ENCODE measurements around the gene SDCBP2. TPM values are rescaled to one million over a fixed set of nuclear protein-coding genes. Genes with fewer than 3 reads are reported as not detected.
A peak's percentile ranks its signal among the peaks of the same experiment; 100 is the strongest.

Gene SDCBP2
- total and polyA plus RNA-seq, 4 donors: 1.9 to 6.1 (median 4.7) TPM

- TF ChIP-seq, protein P1, sequence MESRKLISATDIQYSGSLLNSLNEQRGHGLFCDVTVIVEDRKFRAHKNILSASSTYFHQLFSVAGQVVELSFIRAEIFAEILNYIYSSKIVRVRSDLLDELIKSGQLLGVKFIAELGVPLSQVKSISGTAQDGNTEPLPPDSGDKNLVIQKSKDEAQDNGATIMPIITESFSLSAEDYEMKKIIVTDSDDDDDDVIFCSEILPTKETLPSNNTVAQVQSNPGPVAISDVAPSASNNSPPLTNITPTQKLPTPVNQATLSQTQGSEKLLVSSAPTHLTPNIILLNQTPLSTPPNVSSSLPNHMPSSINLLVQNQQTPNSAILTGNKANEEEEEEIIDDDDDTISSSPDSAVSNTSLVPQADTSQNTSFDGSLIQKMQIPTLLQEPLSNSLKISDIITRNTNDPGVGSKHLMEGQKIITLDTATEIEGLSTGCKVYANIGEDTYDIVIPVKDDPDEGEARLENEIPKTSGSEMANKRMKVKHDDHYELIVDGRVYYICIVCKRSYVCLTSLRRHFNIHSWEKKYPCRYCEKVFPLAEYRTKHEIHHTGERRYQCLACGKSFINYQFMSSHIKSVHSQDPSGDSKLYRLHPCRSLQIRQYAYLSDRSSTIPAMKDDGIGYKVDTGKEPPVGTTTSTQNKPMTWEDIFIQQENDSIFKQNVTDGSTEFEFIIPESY (IDR thresholded peaks at IDR 0.05): no peak
- TF ChIP-seq RAD21 (IDR thresholded peaks at IDR 0.05) (no peak), FOXA2 (IDR thresholded peaks at IDR 0.05) (no peak)
Observed at GRCh38 chr20:1341561-1342265, 12.8 kb upstream of the SDCBP2 start (continued).

DNA sequence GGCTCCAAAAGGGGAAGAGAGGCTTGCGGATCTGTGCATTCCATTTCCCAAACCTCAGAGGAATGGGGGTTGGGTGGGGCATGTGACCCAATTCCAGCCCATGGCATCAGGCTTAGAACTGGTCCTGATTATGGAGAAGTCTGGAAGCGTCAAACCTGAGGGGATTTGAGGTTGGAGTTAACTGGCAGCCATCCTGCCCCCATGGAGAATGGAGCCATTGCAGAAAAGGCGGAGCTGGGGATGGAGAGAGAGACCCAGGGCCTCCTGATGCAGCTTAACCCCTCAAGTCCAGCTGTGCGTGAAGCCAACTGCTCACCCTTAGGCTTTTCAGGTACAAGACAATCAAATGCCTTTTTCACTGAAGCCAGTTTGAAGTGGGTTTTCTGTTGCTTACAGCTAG, 9.9 kb upstream of the SDCBP2 start:
- DNase-seq (ENCODE audit: low spot score): no peak
- H3K4me1 ChIP-seq (ENCODE audit: control insufficient read depth in 4 of 4, insufficient read depth in 4 of 4, low read length in 3 of 4): peaks cover 4 to 17% (median 11%) of the 10 kb centered on the region in 4 donors
- no peaks in the 10 kb centered on the region for H3K36me3 ChIP-seq (ENCODE audit: control insufficient read depth in 4 of 4, insufficient read depth in 3 of 4, low read depth in 1 of 4, low read length in 3 of 4)
- H3K4me3 ChIP-seq (ENCODE audit: low read depth in 1 of 3, low read length in 3 of 3): no peak overlapping the region
- no peak overlapping the region for H3K27ac ChIP-seq (ENCODE audit: low read depth in 1 of 2, low read length in 2 of 2)
- no peak overlapping the region for H3K9ac ChIP-seq (ENCODE audit: low read depth in 1 of 2, low read length in 2 of 2)
- H3K9me3 ChIP-seq (ENCODE audit: control insufficient read depth in 4 of 4, low read length in 3 of 4): no peaks in the 10 kb centered on the region
- H3K27me3 ChIP-seq (ENCODE audit: control insufficient read depth in 4 of 4, insufficient read depth in 4 of 4, low read length in 3 of 4): no peaks in the 10 kb centered on the region
- WGBS: 94% methylated on average over 4 of the region's 4 CpGs
- TF ChIP-seq RXRA (IDR thresholded peaks at IDR 0.05) (no peak), HNF4A (conservative IDR thresholded peaks at IDR 0.05) (no peak), RAD21 (IDR thresholded peaks at IDR 0.05) (no peak)

- H3K4me3 ChIP-seq (ENCODE audit: low read depth in 1 of 3, low read length in 3 of 3): no peak overlapping the region
- 97% methylated on average over 5 of the region's 5 CpGs for WGBS
- peak; percentile 4 for DNase-seq (ENCODE audit: low spot score)
- H3K27me3 ChIP-seq (ENCODE audit: control insufficient read depth in 4 of 4, insufficient read depth in 4 of 4, low read length in 3 of 4): no peaks in the 10 kb centered on the region
- peaks cover 4 to 17% (median 11%) of the 10 kb centered on the region in 4 donors for H3K4me1 ChIP-seq (ENCODE audit: control insufficient read depth in 4 of 4, insufficient read depth in 4 of 4, low read length in 3 of 4)
- no peak for TF ChIP-seq FOXA1 (IDR thresholded peaks at IDR 0.05)
- TF ChIP-seq ATF3 (IDR thresholded peaks at IDR 0.05): no peak
- TF ChIP-seq, protein P2, sequence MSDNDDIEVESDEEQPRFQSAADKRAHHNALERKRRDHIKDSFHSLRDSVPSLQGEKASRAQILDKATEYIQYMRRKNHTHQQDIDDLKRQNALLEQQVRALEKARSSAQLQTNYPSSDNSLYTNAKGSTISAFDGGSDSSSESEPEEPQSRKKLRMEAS (IDR thresholded peaks at IDR 0.05): no peak
- TF ChIP-seq, protein P1 (IDR thresholded peaks at IDR 0.05): no peak
- TF ChIP-seq GABPA (IDR thresholded peaks at IDR 0.05 in 1 of 2, conservative IDR thresholded peaks at IDR 0.05 in 1 of 2): no peak
- TF ChIP-seq RXRA (IDR thresholded peaks at IDR 0.05): no peak
- TF ChIP-seq JUND (IDR thresholded peaks at IDR 0.05): no peak
- no peak for TF ChIP-seq NR2F2 (IDR thresholded peaks at IDR 0.05)
- TF ChIP-seq FOXA2 (IDR thresholded peaks at IDR 0.05): no peak
- TF ChIP-seq SP1 (IDR thresholded peaks at IDR 0.05): no peak
- TF ChIP-seq, protein P3, sequence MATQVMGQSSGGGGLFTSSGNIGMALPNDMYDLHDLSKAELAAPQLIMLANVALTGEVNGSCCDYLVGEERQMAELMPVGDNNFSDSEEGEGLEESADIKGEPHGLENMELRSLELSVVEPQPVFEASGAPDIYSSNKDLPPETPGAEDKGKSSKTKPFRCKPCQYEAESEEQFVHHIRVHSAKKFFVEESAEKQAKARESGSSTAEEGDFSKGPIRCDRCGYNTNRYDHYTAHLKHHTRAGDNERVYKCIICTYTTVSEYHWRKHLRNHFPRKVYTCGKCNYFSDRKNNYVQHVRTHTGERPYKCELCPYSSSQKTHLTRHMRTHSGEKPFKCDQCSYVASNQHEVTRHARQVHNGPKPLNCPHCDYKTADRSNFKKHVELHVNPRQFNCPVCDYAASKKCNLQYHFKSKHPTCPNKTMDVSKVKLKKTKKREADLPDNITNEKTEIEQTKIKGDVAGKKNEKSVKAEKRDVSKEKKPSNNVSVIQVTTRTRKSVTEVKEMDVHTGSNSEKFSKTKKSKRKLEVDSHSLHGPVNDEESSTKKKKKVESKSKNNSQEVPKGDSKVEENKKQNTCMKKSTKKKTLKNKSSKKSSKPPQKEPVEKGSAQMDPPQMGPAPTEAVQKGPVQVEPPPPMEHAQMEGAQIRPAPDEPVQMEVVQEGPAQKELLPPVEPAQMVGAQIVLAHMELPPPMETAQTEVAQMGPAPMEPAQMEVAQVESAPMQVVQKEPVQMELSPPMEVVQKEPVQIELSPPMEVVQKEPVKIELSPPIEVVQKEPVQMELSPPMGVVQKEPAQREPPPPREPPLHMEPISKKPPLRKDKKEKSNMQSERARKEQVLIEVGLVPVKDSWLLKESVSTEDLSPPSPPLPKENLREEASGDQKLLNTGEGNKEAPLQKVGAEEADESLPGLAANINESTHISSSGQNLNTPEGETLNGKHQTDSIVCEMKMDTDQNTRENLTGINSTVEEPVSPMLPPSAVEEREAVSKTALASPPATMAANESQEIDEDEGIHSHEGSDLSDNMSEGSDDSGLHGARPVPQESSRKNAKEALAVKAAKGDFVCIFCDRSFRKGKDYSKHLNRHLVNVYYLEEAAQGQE (IDR thresholded peaks at IDR 0.05): no peak
- TF ChIP-seq HNF4G (IDR thresholded peaks at IDR 0.05): no peak
- no peak for TF ChIP-seq EGR1 (IDR thresholded peaks at IDR 0.05; ENCODE audit: low read depth in 2 of 2)
- TF ChIP-seq TAF1 (conservative IDR thresholded peaks at IDR 0.05): no peak
- TF ChIP-seq, protein P4, sequence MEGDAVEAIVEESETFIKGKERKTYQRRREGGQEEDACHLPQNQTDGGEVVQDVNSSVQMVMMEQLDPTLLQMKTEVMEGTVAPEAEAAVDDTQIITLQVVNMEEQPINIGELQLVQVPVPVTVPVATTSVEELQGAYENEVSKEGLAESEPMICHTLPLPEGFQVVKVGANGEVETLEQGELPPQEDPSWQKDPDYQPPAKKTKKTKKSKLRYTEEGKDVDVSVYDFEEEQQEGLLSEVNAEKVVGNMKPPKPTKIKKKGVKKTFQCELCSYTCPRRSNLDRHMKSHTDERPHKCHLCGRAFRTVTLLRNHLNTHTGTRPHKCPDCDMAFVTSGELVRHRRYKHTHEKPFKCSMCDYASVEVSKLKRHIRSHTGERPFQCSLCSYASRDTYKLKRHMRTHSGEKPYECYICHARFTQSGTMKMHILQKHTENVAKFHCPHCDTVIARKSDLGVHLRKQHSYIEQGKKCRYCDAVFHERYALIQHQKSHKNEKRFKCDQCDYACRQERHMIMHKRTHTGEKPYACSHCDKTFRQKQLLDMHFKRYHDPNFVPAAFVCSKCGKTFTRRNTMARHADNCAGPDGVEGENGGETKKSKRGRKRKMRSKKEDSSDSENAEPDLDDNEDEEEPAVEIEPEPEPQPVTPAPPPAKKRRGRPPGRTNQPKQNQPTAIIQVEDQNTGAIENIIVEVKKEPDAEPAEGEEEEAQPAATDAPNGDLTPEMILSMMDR (IDR thresholded peaks at IDR 0.05; ENCODE audit: low read depth, low read length, missing input control): no peak
- no peak for TF ChIP-seq RAD21 (IDR thresholded peaks at IDR 0.05)
- TF ChIP-seq YY1 (IDR thresholded peaks at IDR 0.05): no peak
- TF ChIP-seq HNF4A (conservative IDR thresholded peaks at IDR 0.05): no peak
- H3K9me3 ChIP-seq (ENCODE audit: control insufficient read depth in 4 of 4, low read length in 3 of 4): no peaks in the 10 kb centered on the region
- peak overlapping the region in 1 of 2 donors; percentile 4 for H3K27ac ChIP-seq (ENCODE audit: low read depth in 1 of 2, low read length in 2 of 2)
- H3K9ac ChIP-seq (ENCODE audit: low read depth in 1 of 2, low read length in 2 of 2): no peak overlapping the region
- H3K36me3 ChIP-seq (ENCODE audit: control insufficient read depth in 4 of 4, insufficient read depth in 3 of 4, low read depth in 1 of 4, low read length in 3 of 4): no peaks in the 10 kb centered on the region
Observed at GRCh38 chr20:1338096-1338495, 9.2 kb upstream of the SDCBP2 start.
